Neural cell (in vitro differentiated cells): Measurements from ENCODE around the gene USP34. TPM values are rescaled to one million over a fixed set of nuclear protein-coding genes. Genes with fewer than 3 reads are reported as not detected.

ENCODE experiments used
- H2AFZ ChIP-seq: fragments of 200-600, 300-800 bp; sonication (generic), shearing (Covaris generic); 2 replicates; pipeline ENCODE4 v1.6.0; 2014; ENCODE audit warnings: low read depth, mild to moderate bottlenecking, antibody characterized with exemption, low read length, moderate library complexity
- H3F3A ChIP-seq: fragments of 200-600 bp; shearing (Covaris generic); 2 replicates; pipeline ENCODE4 v1.6.1; 2016; ENCODE audit warnings: mild to moderate bottlenecking, moderate library complexity, mixed read lengths, antibody characterized with exemption, low read length; ENCODE audit not compliant: insufficient read depth, poor library complexity, severe bottlenecking
- H3K27ac ChIP-seq: fragments of 200-600, 300-800 bp; sonication (generic), shearing (Covaris generic); 2 replicates; pipeline ENCODE4 v1.5.1; 2014; ENCODE audit warnings: mild to moderate bottlenecking, low read length, moderate library complexity
- H3K27me3 ChIP-seq: fragments of 300-800, 200-600 bp; sonication (generic), shearing (Covaris generic); 2 replicates; pipeline ENCODE4 v1.6.0; 2014; ENCODE audit warnings: mild to moderate bottlenecking, low read depth, low read length, moderate library complexity; ENCODE audit not compliant: insufficient read depth
- H3K36me3 ChIP-seq: fragments of 300-800, 200-600 bp; sonication (generic), shearing (Covaris generic); 2 replicates; pipeline ENCODE4 v1.5.1; 2014; ENCODE audit warnings: mild to moderate bottlenecking, antibody characterized with exemption, low read length, moderate library complexity; ENCODE audit not compliant: insufficient read depth
- H3K4me2 ChIP-seq: fragments of 300-800, 200-600 bp; sonication (generic), shearing (Covaris generic); 2 replicates; pipeline ENCODE4 v1.6.0; 2014; ENCODE audit warnings: mild to moderate bottlenecking, low read length
- H3K4me3 ChIP-seq: fragments of 300-800, 200-600 bp; sonication (generic), shearing (Covaris generic); 2 replicates; pipeline ENCODE4 v1.5.1; 2014; ENCODE audit warnings: mild to moderate bottlenecking, low read length, moderate library complexity
- H3K79me2 ChIP-seq: fragments of 200-600 bp; shearing (Covaris generic); replicated peaks from 2 replicates; pipeline ENCODE4 v1.6.0; 2014; ENCODE audit warnings: mild to moderate bottlenecking, low read length, moderate library complexity; ENCODE audit not compliant: insufficient read depth
- H3K9ac ChIP-seq: fragments of 300-800, 200-600 bp; sonication (generic), shearing (Covaris generic); 2 replicates; pipeline ENCODE4 v1.6.1; 2016; ENCODE audit warnings: mild to moderate bottlenecking, low read length, mixed read lengths
- H3K9me2 ChIP-seq: fragments of 200-600 bp; shearing (Covaris generic); 2 replicates; pipeline ENCODE4 v1.6.1; 2016; ENCODE audit warnings: mild to moderate bottlenecking, low read length, mixed read lengths; ENCODE audit not compliant: insufficient read depth
- H3K9me3 ChIP-seq: fragments of 200-600, 300-800 bp; sonication (generic), shearing (Covaris generic); 2 replicates; pipeline ENCODE4 v1.6.1; 2016; ENCODE audit warnings: mild to moderate bottlenecking, mixed run types, low read length, moderate library complexity, mixed read lengths
- H4K20me1 ChIP-seq: fragments of 200-600 bp; shearing (Covaris generic); 2 replicates; pipeline ENCODE4 v1.6.1; 2016; ENCODE audit warnings: mild to moderate bottlenecking, mixed run types; ENCODE audit not compliant: insufficient read depth
- CTCF ChIP-seq: fragments of 450-650 bp; IDR thresholded peaks from 2 replicates; pipeline ENCODE4 v1.5.1; 2014; ENCODE audit warnings: antibody characterized with exemption, mild to moderate bottlenecking, moderate library complexity; ENCODE audit not compliant: poor library complexity, severe bottlenecking
- EP300 ChIP-seq: fragments of 450-650 bp; conservative IDR thresholded peaks from 2 replicates; pipeline ENCODE4 v1.6.1; 2014; ENCODE audit warnings: antibody characterized with exemption, mild to moderate bottlenecking, moderate library complexity; ENCODE audit not compliant: poor library complexity, severe bottlenecking
- EZH2 ChIP-seq: fragments of 200-600, 300-800 bp; shearing (Covaris generic), sonication (generic); IDR thresholded peaks from 2 replicates; pipeline ENCODE4 v1.6.1; 2014; ENCODE audit warnings: antibody characterized with exemption, low read length, borderline replicate concordance, mild to moderate bottlenecking; ENCODE audit not compliant: insufficient read depth, poor library complexity, severe bottlenecking
- MXI1 ChIP-seq: fragments of 450-650 bp; conservative IDR thresholded peaks from 2 replicates; pipeline ENCODE4 v1.6.1; 2014; ENCODE audit warnings: antibody characterized with exemption, mild to moderate bottlenecking; ENCODE audit not compliant: poor library complexity, severe bottlenecking
- POLR2AphosphoS5 ChIP-seq: IDR thresholded peaks from 2 replicates; pipeline ENCODE4 v1.6.1; 2012
- RAD21 ChIP-seq: fragments of 450-650 bp; conservative IDR thresholded peaks from 2 replicates; pipeline ENCODE4 v1.6.1; 2014; ENCODE audit warnings: antibody characterized with exemption, mild to moderate bottlenecking, moderate library complexity
- REST ChIP-seq: IDR thresholded peaks from 2 replicates; pipeline ENCODE4 v1.6.1; 2012; ENCODE audit warnings: borderline replicate concordance
- SMC3 ChIP-seq: fragments of 450-650 bp; conservative IDR thresholded peaks from 2 replicates; pipeline ENCODE4 v1.6.1; 2014; ENCODE audit warnings: antibody characterized with exemption, mild to moderate bottlenecking, moderate library complexity; ENCODE audit not compliant: poor library complexity
- TAF1 ChIP-seq: IDR thresholded peaks from 2 replicates; pipeline ENCODE4 v1.6.1; 2012; ENCODE audit warnings: low read depth
- polyA plus RNA-seq: library from polyadenylated mRNA; depleted of rRNA; stranded (reverse); fragments of >200 nt; gene quantifications from 2 replicates; pipeline ENCODE4 v1.2.3, GENCODE V29; 2014

USP34 gene
- polyA plus RNA-seq, 1 donor from 2014 or later = 87.9 TPM

GRCh38 chr2:61340242-61340641 lies 130.6 kb downstream of the USP34 start:
- H3K36me3 ChIP-seq = peaks cover 4% of the 10 kb centered on the region
- H3K27me3 ChIP-seq = no peaks in the 10 kb centered on the region
- no peaks in the 10 kb centered on the region for H3K9me2 ChIP-seq
- no peak overlapping the region for H3K9ac ChIP-seq
- H3K4me3 ChIP-seq = no peak overlapping the region
- no peak overlapping the region for H2AFZ ChIP-seq
- no peaks in the 10 kb centered on the region for H4K20me1 ChIP-seq
- no peaks in the 10 kb centered on the region for H3F3A ChIP-seq
- H3K27ac ChIP-seq = no peak overlapping the region
- H3K9me3 ChIP-seq = no peaks in the 10 kb centered on the region
- no peak overlapping the region for H3K4me2 ChIP-seq
- no peaks in the 10 kb centered on the region for H3K79me2 ChIP-seq
- TF ChIP-seq TAF1 (no peak), SMC3 (no peak), MXI1 (no peak), EZH2 (no peak), EP300 (no peak), REST (no peak), RAD21 (no peak), CTCF (no peak), POLR2AphosphoS5 (no peak)

- Histone ChIP-seq H3K4me2 (no peak overlapping the region), H3K27me3 (no peaks in the 10 kb centered on the region), H3K9ac (no peak overlapping the region), H3K79me2 (no peaks in the 10 kb centered on the region), H4K20me1 (no peaks in the 10 kb centered on the region), H3K4me3 (no peak overlapping the region), H2AFZ (no peak overlapping the region), H3K36me3 (peaks cover 4% of the 10 kb centered on the region), H3K27ac (no peak overlapping the region), H3F3A (no peaks in the 10 kb centered on the region), H3K9me2 (no peaks in the 10 kb centered on the region), H3K9me3 (no peaks in the 10 kb centered on the region)
- TF ChIP-seq POLR2AphosphoS5 = no peak
- no peak for TF ChIP-seq RAD21
- no peak for TF ChIP-seq EP300
- no peak for TF ChIP-seq MXI1
Observed at GRCh38 chr2:61338447-61338846, 132.4 kb downstream of the USP34 start.

GRCh38 chr2:61335187-61335586 lies 135.7 kb downstream of the USP34 start:
- Histone ChIP-seq H3K27ac (no peak overlapping the region), H3K36me3 (peaks cover 9% of the 10 kb centered on the region)
- no peak for TF ChIP-seq EZH2

More at GRCh38 chr2:61335187-61335586, 135.7 kb downstream of the USP34 start:
- Histone ChIP-seq H3K4me2 (no peak overlapping the region), H2AFZ (no peak overlapping the region), H3F3A (no peaks in the 10 kb centered on the region), H3K9ac (no peak overlapping the region), H3K79me2 (no peaks in the 10 kb centered on the region), H3K9me3 (no peaks in the 10 kb centered on the region), H3K27me3 (no peaks in the 10 kb centered on the region), H3K9me2 (no peaks in the 10 kb centered on the region), H3K4me3 (no peak overlapping the region), H4K20me1 (no peaks in the 10 kb centered on the region)
